Measurements from ENCODE around the gene NUBP1.
"Not testable (repeated sequence)": the region's sequence is repeated elsewhere in the genome, so short reads cannot be mapped to it uniquely, and the experiment has no call there.

Gene NUBP1

GRCh38 chr16:10751291-10751697 is 7.7 kb downstream of the NUBP1 start:
- DNase-seq (ENCODE audit: low spot score): no peak

GRCh38 chr16:10752843-10753523 is 9.3 kb downstream of the NUBP1 start:
- DNase-seq (ENCODE audit: low spot score): no peak

- no peak for DNase-seq (ENCODE audit: low spot score)
These were observed 10.0 kb downstream of the NUBP1 start for GRCh38 chr16:10753670-10754069.

GRCh38 chr16:10754941-10755340 is 11.3 kb downstream of the NUBP1 start:
- DNase-seq (ENCODE audit: low spot score): peak; percentile 85

GRCh38 chr16:10756574-10756973 is 12.9 kb downstream of the NUBP1 start:
- DNase-seq (ENCODE audit: low spot score): no peak

GRCh38 chr16:10760858-10761257 is 17.2 kb downstream of the NUBP1 start:
- DNase-seq (ENCODE audit: low spot score): no peak

GRCh38 chr16:10761373-10761772 is 17.7 kb downstream of the NUBP1 start:
- DNase-seq (ENCODE audit: low spot score): no peak

GRCh38 chr16:10762336-10763016 is 18.8 kb downstream of the NUBP1 start:
- no peak for DNase-seq (ENCODE audit: low spot score)

GRCh38 chr16:10763456-10763855 is 19.8 kb downstream of the NUBP1 start:
- DNase-seq (ENCODE audit: low spot score): no peak

GRCh38 chr16:10765772-10766171 is 22.1 kb downstream of the NUBP1 start:
- DNase-seq (ENCODE audit: low spot score): no peak

- no peak for DNase-seq (ENCODE audit: low spot score)
These were observed 23.5 kb downstream of the NUBP1 start for GRCh38 chr16:10767127-10767526.

GRCh38 chr16:10769381-10769780 is 25.7 kb downstream of the NUBP1 start:
- DNase-seq (ENCODE audit: low spot score): no peak

- DNase-seq (ENCODE audit: low spot score): no peak
These were observed 27.3 kb downstream of the NUBP1 start for GRCh38 chr16:10770907-10771306.

- DNase-seq (ENCODE audit: low spot score): no peak
These were observed 32.6 kb downstream of the NUBP1 start for GRCh38 chr16:10776280-10776679.

- not testable (repeated sequence) for DNase-seq (ENCODE audit: low spot score)
These were observed 33.3 kb downstream of the NUBP1 start for GRCh38 chr16:10776923-10777322.

GRCh38 chr16:10777356-10777755 is 33.7 kb downstream of the NUBP1 start:
- no peak for DNase-seq (ENCODE audit: low spot score)

GRCh38 chr16:10779908-10780307 is 36.3 kb downstream of the NUBP1 start:
- not testable (repeated sequence) for DNase-seq (ENCODE audit: low spot score)

- no peak for DNase-seq (ENCODE audit: low spot score)
These were observed 37.0 kb downstream of the NUBP1 start for GRCh38 chr16:10780628-10781027.

- no peak for DNase-seq (ENCODE audit: low spot score)
These were observed 39.0 kb downstream of the NUBP1 start for GRCh38 chr16:10782628-10783027.

GRCh38 chr16:10787304-10787703 is 43.7 kb downstream of the NUBP1 start:
- DNase-seq (ENCODE audit: low spot score): no peak

- not testable (repeated sequence) for DNase-seq (ENCODE audit: low spot score)
These were observed 45.0 kb downstream of the NUBP1 start for GRCh38 chr16:10788630-10789029.

GRCh38 chr16:10791048-10791447 is 47.4 kb downstream of the NUBP1 start:
- DNase-seq (ENCODE audit: low spot score): no peak

- no peak for DNase-seq (ENCODE audit: low spot score)
These were observed 56.1 kb downstream of the NUBP1 start for GRCh38 chr16:10799736-10800135.

GRCh38 chr16:10805334-10805733 is 61.7 kb downstream of the NUBP1 start:
- DNase-seq (ENCODE audit: low spot score): no peak
